ENCODE results near the gene C17orf100.
"Not testable (repeated sequence)": the region's sequence is repeated elsewhere in the genome, so short reads cannot be mapped to it uniquely, and the experiment has no call there.

The C17orf100 gene

GRCh38 chr17:6641247-6641863 is 10.2 kb upstream of the C17orf100 start:
- DNase-seq, result no peak

DNA sequence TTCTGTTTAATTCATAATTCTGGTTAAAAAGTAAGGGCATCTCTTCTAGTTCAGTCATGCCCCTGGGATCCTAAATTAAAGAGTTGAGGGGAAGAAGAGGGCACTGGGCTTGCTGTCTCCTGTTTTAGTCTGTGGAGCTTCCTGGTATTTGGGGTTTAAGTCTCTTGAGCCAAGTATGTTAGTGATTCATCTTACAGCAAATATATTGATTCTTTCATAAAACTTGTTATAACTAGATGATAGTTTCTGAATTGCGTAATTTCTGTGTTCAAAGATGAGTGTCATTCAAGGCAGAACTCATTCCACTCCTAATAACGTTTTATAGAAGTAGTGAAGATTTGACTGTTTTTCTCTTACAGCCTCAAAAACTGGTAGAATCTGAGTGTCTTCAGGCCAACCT is 9.0 kb upstream of the C17orf100 start:
- DNase-seq, result no peak

DNA sequence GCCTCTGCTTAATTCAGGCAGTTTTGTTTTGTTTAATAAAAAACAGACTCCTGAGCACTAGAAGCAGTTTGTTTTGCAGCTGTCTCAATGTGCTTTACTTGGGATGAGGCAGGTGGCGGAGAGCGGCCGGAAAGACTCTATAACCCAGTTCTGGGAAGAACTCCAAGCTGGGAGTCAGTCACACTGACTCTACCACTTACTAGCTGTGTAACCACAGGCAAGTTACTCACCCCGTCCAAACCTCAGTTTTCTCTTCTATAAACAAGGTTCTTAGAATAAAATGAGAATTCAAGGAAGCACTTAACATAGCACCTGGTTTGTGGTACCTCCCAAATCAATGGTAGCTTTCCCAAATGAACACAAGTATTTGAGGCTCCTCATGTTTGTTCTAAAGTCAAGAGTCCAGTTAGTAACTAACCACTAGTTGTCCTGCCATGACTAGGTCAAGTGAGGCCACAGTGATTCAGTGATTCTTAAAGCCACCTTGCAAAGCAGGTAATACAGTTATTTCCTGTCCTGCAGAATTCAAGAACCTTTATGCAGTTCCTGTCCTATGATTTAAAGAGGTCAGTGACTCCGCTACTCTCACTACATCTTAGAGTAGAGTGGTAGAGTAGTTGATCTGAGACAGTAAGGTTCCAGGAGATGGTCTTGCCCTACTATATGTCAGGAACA is 8.0 kb upstream of the C17orf100 start:
- DNase-seq, result no peak

- DNase-seq, result peak; percentile 26
These were observed 3.4 kb upstream of the C17orf100 start for GRCh38 chr17:6648181-6648580.

GRCh38 chr17:6651919-6652452 is 424 bp downstream of the C17orf100 start:
- no peak for DNase-seq

- DNase-seq, result peak; percentile 45
These were observed 3.5 kb downstream of the C17orf100 start for GRCh38 chr17:6654841-6655731.

GRCh38 chr17:6655732-6656361 is 4.3 kb downstream of the C17orf100 start:
- peak; percentile 4 for DNase-seq

DNA sequence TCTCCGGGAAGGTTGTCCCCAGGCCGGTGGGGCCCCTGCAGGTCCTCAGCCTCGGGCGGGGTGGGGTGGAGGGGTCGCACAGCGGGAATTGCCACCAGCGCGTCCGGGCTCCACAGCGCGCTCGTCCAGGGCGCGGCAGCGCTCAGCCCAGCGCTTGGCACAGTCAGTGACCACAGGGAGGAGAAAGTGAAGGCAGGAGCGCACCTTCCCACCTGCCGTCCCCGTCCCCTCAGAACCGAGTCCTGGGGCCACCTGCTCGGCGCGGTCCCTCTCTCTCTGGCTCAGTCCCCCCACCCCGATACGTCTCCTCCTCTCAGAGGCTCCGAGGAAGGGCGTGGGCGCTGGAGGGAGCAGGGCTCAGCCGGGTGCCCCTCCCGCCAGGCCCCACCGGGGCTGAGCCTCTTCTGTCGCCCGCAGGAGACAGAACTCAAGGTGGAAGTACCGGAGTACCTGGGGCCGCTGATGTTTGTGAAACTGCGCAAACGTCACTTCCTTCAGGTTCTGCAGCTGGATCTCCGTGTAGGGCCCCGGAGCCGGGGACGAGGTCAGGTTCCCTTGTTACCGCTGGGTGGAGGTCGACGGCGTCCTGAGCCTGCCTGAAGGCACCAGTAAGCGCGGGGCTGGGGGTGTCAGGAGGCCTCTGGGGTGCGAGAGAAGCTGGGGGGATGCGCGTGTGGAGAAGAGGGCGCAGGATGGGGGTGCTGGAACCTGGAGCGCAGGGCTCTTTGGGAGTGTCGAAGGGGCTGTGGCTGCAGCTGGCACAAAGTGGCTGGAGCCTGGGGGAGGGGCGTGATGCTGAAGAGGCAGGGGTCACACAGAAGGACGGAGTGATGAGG is 5.5 kb downstream of the C17orf100 start:
- DNase-seq, result not testable (repeated sequence)

DNA sequence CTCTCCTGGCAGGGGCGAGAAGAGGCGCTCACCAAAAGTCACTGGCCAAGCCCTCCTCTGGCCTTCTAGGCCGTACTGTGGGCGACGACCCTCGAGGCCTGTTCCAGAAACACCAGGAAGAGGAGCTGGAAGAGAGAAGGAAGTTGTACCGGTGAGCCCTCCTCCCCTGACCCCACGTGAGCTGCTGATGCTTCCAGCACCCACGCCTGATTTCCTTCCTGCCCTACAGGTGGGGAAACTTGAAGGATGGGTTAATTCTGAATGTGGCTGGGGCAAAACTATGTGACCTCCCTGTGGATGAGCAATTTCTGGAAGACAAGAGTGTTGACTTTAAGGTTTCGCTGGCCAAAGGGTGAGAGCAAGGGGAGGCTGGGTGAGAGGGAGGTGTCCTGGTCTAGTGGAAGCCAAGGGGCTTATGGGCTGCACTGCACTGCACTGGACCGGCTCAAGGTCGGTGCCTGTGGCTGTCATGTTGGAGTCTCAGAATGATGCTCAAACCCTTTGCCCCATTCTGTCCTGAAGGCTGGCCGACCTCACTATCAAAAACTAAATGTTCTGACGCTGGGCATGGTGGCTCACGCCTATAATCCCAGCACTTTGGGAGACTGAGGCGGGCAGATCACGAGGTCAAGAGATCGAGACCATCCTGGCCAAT is 6.2 kb downstream of the C17orf100 start:
- no peak for DNase-seq

DNA sequence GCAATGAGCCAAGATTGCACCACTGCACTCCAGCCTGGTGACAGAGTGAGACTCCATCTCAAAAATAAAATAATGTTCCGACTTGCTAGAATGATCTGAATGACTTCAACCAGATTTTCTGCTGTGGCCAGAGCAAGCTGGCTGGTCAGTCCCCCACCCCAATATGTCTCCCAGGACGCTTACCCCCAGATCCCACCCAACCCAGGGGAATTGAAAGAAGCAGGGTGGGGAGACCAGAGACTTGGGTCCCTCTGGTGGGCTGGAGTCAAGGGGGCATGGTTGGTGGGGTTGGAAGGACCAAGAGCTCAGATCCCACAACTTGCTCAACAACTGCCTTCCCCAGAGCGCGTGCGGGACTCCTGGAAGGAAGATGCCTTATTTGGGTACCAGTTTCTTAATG is 6.8 kb downstream of the C17orf100 start:
- DNase-seq, result not testable (repeated sequence)

DNA sequence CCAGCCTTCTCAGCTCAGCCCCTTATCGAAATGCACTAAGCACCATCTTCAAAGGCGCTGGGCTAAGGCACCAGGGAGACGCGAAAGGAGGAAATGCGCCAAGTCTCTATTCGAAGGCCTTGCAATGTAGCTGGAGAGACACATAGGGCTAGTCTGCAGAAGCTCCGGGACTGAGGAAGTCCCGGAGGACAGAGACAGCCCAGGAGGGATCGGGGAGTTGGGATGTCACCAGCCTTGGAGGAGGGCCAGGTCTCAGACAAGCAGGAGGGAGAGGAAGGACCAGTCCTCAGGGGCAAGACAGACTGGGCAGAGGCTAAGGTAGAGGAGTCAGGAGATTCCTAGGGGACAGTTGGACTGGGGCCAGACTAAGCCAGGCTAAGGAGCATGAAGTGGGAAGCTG is 8.5 kb downstream of the C17orf100 start:
- DNase-seq, result no peak

GRCh38 chr17:6660805-6661463 is 9.4 kb downstream of the C17orf100 start:
- DNase-seq, result no peak

GRCh38 chr17:6661464-6661848 is 9.9 kb downstream of the C17orf100 start:
- DNase-seq, result no peak

- not testable (repeated sequence) for DNase-seq
These were observed 11.6 kb downstream of the C17orf100 start for GRCh38 chr17:6663200-6663599.

DNA sequence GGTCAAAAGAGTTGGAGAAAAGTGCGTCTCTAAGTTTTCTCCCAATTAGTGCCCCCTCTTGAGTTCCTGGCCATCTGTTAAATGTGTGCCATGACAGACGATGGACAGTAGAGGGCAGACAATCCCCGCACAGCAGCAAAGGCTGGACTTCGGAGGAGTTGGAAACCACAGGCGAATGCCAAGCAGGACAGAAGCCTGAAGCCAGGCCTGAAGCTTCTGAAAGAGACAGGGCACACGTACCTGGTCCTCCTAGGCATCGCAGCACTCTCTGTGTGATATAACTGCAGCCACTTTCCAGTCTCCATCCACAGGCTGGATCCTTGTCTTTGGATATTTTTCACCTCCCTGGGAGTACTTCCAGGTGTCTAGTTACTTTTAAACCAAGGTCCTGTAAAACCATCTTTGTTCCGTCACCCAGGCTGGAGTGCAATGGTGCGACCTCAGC is 14.5 kb downstream of the C17orf100 start:
- DNase-seq, result peak; percentile 39

GRCh38 chr17:6666557-6666956 is 15.0 kb downstream of the C17orf100 start:
- no peak for DNase-seq

DNA sequence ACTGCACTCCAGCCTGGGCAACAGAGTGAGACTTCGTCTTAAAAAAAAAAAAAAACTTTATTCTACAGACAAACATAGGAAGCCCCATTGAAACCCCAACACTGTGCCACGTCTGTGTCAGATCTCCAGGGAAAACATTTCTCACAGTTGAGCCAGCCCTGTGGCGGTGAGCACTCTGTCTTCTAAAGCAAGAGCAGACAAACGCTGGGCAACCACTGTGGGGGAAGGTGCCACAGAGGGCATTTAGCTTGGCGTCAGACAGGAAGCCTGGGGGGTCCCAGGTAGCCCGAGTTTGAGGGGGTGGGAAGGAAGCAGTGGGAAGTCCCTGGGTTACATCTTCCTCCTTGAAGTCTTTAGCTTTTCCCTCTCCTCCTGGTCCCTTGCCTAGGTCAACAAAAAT is 16.0 kb downstream of the C17orf100 start:
- DNase-seq, result no peak

DNA sequence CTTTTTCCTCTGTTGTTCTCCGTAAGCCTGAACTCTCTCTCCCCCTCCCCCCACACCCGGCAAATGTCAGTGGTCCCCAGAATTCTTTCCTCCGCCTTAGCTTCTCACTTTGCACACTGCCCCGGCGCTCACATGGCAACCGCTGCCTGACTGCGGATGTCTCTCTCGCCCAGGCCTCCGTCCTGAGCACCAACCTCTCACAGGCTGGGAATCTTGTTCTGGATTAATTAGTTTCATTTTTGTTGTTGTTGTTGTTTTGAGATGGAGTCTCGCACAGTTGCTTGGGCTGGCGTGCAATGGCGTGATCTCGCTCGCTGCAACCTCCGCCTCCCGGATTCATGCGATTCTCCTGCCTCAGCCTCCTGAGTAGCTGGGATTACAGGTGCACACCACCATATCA is 16.7 kb downstream of the C17orf100 start:
- no peak for DNase-seq

DNA sequence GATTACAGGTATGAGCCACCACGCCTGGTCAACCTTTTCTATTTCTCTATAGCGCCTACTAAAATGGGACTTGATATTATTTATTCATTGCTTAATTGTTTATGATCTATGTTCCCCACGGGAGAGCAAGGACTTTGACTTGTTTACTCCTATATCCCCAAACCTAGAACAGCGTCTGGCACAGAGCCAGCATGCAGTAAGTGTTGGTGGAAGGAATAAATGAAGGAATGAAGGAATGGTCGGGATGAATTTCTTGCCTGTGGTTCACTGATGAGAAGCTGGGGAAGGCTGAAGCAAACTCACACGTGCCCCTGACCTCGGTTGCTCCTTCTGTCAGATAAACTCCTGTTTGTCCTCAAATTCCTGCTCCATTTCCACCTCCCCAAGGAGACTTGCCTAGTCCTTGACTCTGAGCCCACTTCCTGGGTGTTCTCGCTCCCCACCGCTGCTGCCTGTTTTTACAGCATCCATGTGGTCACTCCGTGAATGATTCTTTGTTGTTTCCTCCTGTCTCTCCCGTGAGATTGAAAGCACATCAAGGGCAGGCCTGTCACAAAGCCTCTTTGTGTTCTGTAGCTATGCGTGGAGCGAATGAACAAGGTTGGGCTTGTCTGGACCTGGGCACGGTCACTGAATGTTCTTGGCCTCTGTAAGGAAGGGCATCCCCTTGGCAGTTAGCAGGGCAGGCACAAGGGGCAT is 17.3 kb downstream of the C17orf100 start:
- no peak for DNase-seq
